SU-DHL-6 (cell line): ENCODE data around the gene PTPRN2.

Experiments
- CTCF ChIP-seq: fragments of 200-600 bp; sonication (generic); IDR thresholded peaks from one replicate; pipeline ENCODE4 v1.5.1; 2017; ENCODE audit warnings: antibody characterized with exemption, mild to moderate bottlenecking, low read length, moderate library complexity; ENCODE audit not compliant: insufficient read depth, poor library complexity, severe bottlenecking
- EZH2phosphoT487 ChIP-seq: fragments of 200-600 bp; sonication (generic), shearing (Covaris generic); conservative IDR thresholded peaks from 2 replicates; pipeline ENCODE4 v1.6.1; 2018; ENCODE audit warnings: mild to moderate bottlenecking, antibody characterized with exemption, low read length, moderate library complexity, mixed read lengths

- TF ChIP-seq CTCF: no peak
- no peak for TF ChIP-seq EZH2phosphoT487
Measured at GRCh38 chr7:157523371-157523765, 1064.3 kb downstream of the PTPRN2 start.
